ENCODE data around the gene STIM2. TPM values are rescaled to one million over a fixed set of nuclear protein-coding genes. Genes with fewer than 3 reads are reported as not detected.

Gene STIM2
- total and polyA plus RNA-seq, 9 of the 15 experiments (the other 6 are each of a cell fraction or from before 2014, with no cell fraction given), result 7.2 to 26.8 (median 15.4) TPM

DNA sequence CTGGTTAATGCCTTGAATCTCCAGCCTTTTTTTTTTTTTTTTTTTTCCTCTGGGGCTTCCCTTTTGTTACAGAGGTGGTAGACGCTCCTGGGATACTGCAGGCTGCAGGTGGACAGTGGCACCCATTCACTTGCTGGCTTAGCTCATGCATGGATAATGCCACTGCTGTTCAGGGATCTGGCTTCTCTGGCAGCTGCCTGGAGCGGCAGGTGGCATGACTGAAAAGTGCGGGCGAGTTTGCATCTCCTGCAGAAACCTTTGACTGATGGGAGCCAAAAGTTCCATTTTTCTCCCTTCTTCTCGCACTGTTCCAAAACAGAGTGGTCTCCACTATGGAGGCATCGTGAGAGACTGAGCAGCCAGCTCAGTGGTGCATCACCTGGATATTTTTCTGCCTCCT lies 5.9 kb upstream of the STIM2 start:
- H2AFZ ChIP-seq (ENCODE audit: low read depth, low read length), result no peak overlapping the region
- ChIA-PET CTCF (ENCODE audit: low intra/inter-chr PET ratio) (no interaction called here), POLR2A (interaction anchor here (0.6 kb wide), 1 partner anchor 30 kb away, joined by 4 read pairs; no protein-coding TSS in a partner anchor)
- DNase-seq (ENCODE audit: extremely low read depth in 1 of 4, low spot score in 3 of 4) (no peak), ATAC-seq (no peak), FAIRE-seq (no peak)
- no peak overlapping the region for H3K4me3 ChIP-seq
- H3K9me3 ChIP-seq (replicated peaks; ENCODE audit: control insufficient read depth, insufficient read depth, low read depth, low read length), result no peaks in the 10 kb centered on the region
- 56% methylated on average over 5 of the region's 6 CpGs for WGBS (ENCODE audit: insufficient coverage, low coverage, missing lambda C conversion rate)
- H3K27me3 ChIP-seq (ENCODE audit: control insufficient read depth in 2 of 2, insufficient read depth in 2 of 2, low read length in 2 of 2), result no peaks in the 10 kb centered on the region
- no TSS peak for BruUV-seq (replicated peaks)
- intact Hi-C loops (cut with micrococcal nuclease) (loop anchor here (10.0 kb wide), 1 partner anchor 120 kb away; no protein-coding TSS in a partner anchor), in situ Hi-C loops (cut with MboI) (no loop called here)
- H3K4me2 ChIP-seq (ENCODE audit: insufficient read depth, low read length), result no peak overlapping the region
- H4K20me1 ChIP-seq (replicated peaks; ENCODE audit: control insufficient read depth, insufficient read depth, low read length), result no peaks in the 10 kb centered on the region
- H3K9ac ChIP-seq (ENCODE audit: insufficient read depth in 1 of 2, low read depth in 2 of 2, low read length in 2 of 2), result no peak overlapping the region
- H3K9me1 ChIP-seq (ENCODE audit: control insufficient read depth, insufficient read depth, low read length), result no peaks in the 10 kb centered on the region
- H3K4me1 ChIP-seq (replicated peaks in 1 of 2; ENCODE audit: control insufficient read depth in 2 of 2, insufficient read depth in 2 of 2, low read length in 2 of 2), result peaks cover 7 to 9% of the 10 kb centered on the region in 2 experiments; a peak in 4 of 5 replicates
- H3K79me2 ChIP-seq (ENCODE audit: control insufficient read depth, insufficient read depth, low read length), result peaks cover 19% of the 10 kb centered on the region
- H3K36me3 ChIP-seq (ENCODE audit: control insufficient read depth, insufficient read depth, low read length), result no peaks in the 10 kb centered on the region
- H3K27ac ChIP-seq (ENCODE audit: extremely low read depth, low read depth, low read length), result no peak overlapping the region
- TF ChIP-seq HCFC1 (IDR thresholded peaks at IDR 0.05; ENCODE audit: low read depth, low read length) (no peak), FOXJ3 (CRISPR knock-in tag; IDR thresholded peaks at IDR 0.05) (no peak), ZNF655 (CRISPR knock-in tag; IDR thresholded peaks at IDR 0.05) (no peak), ZNF165 (CRISPR knock-in tag; IDR thresholded peaks at IDR 0.05; ENCODE audit: borderline replicate concordance) (no peak), ATF4 (CRISPR knock-in tag; IDR thresholded peaks at IDR 0.05) (no peak), HOXB6 (CRISPR knock-in tag; IDR thresholded peaks at IDR 0.05; ENCODE audit: borderline replicate concordance) (no peak), CBX1 (IDR thresholded peaks at IDR 0.05; ENCODE audit: low read depth) (no peak), ZC3H4 (CRISPR knock-in tag; IDR thresholded peaks at IDR 0.05; ENCODE audit: borderline replicate concordance) (no peak), ZNF586 (CRISPR knock-in tag; conservative IDR thresholded peaks at IDR 0.05) (no peak), ZNF445 (CRISPR knock-in tag; IDR thresholded peaks at IDR 0.05; ENCODE audit: low read depth) (no peak), HNRNPLL (IDR thresholded peaks at IDR 0.05; ENCODE audit: low read depth, low read length, poor library complexity, severe bottlenecking) (no peak), ZFX (CRISPR knock-in tag; IDR thresholded peaks at IDR 0.05) (no peak), GTF2F1 (IDR thresholded peaks at IDR 0.05; ENCODE audit: low read depth, low read length) (no peak), ID3 (CRISPR knock-in tag; IDR thresholded peaks at IDR 0.05) (no peak), ID3 (tag; IDR thresholded peaks at IDR 0.05) (no peak), ASH1L (IDR thresholded peaks at IDR 0.05; ENCODE audit: borderline replicate concordance, low read depth, partially characterized antibody) (no peak), ZNF707 (CRISPR knock-in tag; conservative IDR thresholded peaks at IDR 0.05) (no peak), E4F1 (CRISPR knock-in tag; IDR thresholded peaks at IDR 0.05; ENCODE audit: borderline replicate concordance) (no peak)

All from K562 (cell line).